OCI-LY7 (cell line): ENCODE measurements around the gene LPAR1.

ENCODE experiments used
- EZH2phosphoT487 ChIP-seq: fragments of 200-600 bp; sonication (generic); IDR thresholded peaks from 2 replicates; pipeline ENCODE4 v1.6.1; 2018; ENCODE audit warnings: low read depth, borderline replicate concordance, mild to moderate bottlenecking, mixed run types, antibody characterized with exemption, low read length, moderate library complexity, mixed read lengths
- TF ChIP-seq, protein P1 (sequence below): fragments of 200-600 bp; sonication (generic); conservative IDR thresholded peaks from 2 replicates; pipeline ENCODE4 v1.5.1; 2014; ENCODE audit warnings: mild to moderate bottlenecking, antibody characterized with exemption, low read length, moderate library complexity, mixed read lengths

DNA sequence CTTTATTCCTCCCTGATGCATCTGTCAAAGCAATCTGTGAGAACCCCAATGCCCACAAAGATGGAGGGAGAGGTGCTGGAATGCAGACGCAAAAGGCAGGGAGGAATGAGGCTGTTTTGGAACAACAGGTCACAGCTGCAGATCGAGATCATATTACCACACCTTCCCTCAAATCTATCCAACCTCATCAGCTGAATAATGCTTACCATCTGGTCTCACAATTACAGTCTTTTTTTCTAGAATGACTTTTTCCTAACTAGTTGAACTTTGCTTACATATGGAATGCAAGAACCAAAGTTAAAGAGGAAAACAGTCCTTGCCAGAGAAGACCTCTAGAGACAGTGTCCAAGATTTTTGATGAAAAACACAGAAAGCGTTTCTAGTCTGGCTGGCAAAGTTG, 158.1 kb downstream of the LPAR1 start:
- TF ChIP-seq, protein P1, sequence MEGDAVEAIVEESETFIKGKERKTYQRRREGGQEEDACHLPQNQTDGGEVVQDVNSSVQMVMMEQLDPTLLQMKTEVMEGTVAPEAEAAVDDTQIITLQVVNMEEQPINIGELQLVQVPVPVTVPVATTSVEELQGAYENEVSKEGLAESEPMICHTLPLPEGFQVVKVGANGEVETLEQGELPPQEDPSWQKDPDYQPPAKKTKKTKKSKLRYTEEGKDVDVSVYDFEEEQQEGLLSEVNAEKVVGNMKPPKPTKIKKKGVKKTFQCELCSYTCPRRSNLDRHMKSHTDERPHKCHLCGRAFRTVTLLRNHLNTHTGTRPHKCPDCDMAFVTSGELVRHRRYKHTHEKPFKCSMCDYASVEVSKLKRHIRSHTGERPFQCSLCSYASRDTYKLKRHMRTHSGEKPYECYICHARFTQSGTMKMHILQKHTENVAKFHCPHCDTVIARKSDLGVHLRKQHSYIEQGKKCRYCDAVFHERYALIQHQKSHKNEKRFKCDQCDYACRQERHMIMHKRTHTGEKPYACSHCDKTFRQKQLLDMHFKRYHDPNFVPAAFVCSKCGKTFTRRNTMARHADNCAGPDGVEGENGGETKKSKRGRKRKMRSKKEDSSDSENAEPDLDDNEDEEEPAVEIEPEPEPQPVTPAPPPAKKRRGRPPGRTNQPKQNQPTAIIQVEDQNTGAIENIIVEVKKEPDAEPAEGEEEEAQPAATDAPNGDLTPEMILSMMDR, result no peak
- TF ChIP-seq EZH2phosphoT487, result no peak
